ENCODE data around the gene LCN15.
"Not testable (repeated sequence)": the region's sequence is repeated elsewhere in the genome, so short reads cannot be mapped to it uniquely, and the experiment has no call there.

Gene LCN15

DNA sequence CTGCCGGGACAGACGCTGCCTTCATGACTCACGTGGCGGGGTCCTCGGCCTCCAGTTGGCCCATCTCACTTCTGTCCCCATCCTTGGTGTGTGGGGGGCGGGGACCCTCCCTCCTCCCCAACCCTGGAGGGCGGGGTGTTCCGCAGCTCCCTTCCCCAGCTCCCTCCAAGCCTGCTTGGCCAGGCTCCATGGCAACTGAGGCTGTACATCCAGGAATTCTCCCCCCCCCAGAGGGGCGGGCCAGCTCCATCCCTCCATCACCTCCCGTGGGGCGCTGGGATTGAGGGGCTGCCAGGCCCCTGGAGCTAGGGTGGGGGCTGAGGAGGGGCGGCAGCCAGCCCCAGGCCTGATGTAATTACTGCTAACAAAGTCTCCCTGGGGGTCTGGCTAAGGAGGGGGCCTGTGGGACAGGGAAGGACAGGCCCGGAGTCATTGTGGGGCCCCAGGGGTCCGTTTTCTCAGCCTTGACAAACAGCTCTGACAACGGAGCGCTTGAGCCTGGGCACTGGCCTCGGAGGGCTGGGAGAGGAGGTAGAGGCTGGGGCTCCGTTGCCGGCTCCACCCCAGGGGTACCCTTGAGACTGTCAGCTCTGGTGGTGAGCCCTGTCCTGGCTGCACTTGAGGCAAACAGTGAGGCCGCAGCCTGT lies 43.9 kb downstream of the LCN15 start:
- DNase-seq, result peak; percentile 84

DNA sequence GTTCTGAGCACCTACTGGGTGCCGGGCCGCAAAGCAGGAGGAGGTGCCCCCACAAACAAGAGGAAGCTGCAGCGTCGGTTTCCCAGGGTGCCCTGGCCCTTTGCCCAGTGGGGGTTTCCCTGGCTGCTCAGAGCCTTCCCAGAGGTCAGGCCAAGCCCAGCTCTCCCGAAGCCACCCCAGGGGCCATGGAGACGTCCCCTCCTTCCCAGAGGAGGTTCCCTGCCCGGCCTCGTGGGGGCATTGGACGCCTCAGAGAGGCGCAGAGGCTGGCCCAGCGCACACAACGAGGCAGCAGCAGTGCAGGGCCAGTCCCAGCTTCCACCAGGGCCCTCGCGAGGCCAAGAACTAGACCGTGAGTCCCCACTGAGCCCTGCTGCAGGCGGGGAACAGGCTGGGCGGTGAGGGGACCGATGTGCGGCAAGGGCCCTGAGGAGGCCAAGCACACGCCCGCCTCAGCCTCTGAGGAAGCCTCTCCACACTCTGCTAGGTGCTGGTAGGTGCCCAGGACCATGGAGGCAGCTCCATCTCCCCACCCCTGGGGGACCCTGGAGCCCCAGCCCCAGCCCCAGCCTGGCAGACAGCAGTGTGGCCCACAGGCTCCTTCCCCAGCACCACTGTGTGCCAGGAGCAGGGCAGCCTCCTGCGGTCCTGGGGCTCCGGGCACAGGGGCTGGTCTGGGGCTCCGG lies 45.0 kb downstream of the LCN15 start:
- DNase-seq, result no peak

- no peak for DNase-seq
Measured at GRCh38 chr9:136718345-136719194, 45.7 kb downstream of the LCN15 start.

- no peak for DNase-seq
Measured at GRCh38 chr9:136717399-136717798, 46.9 kb downstream of the LCN15 start.

- no peak for DNase-seq
Measured at GRCh38 chr9:136714893-136715274, 49.4 kb downstream of the LCN15 start.

GRCh38 chr9:136714096-136714892 lies 50.0 kb downstream of the LCN15 start:
- DNase-seq, result no peak

- no peak for DNase-seq
Measured at GRCh38 chr9:136713550-136713949, 50.8 kb downstream of the LCN15 start.

GRCh38 chr9:136712690-136713544 lies 51.4 kb downstream of the LCN15 start:
- DNase-seq, result peak; percentile 57

DNA sequence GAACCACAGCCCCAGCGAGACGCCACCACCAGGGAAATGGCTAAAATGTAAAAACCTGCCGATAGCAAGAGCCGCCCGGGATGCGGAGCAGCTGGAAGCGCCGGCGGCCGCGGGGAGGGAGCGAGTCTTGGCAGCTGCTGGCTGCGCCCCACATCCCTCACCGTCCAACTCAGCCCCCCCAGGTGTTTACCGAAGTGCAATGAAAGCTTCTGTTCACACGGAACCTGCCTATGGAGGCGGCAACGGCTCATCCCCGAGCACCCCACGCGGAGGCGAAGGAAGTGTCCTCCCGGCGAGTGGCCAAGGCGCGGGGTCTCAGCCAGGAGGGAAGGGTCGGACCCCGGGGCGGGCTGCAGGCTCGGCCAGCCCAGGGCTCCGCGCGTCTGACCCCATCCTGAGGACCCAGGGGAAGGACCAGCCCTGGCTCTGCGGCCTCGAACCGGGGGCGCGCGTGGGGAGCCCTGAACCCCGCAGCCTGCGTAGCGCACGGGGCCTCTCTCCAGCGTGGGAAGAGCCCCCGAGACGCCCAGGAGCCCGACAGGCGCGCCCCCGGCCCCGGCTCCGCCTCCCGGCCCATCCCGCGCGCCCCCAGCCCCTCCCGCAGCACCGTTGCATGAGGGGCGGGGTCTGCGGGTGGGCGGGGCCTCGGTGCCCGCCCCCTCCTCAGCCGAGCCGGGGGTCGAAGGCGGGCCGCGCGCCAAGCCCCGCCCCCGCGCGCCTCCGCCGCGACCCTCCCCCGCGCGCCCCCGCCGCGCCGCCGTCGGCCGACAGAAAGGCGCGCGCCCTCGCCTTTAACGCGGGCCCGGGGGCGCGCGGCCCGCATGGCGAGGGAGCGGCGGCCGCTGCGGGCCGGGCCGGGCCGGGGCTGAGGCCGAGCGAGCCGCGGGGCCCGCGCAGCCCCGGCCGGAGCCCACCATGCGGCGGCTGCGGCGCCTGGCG lies 52.3 kb downstream of the LCN15 start, which contains the start of gene DIPK1B:
Gene DIPK1B, plus strand, starts transcription at position 822 of the 939 bp plus-strand sequence. Its CDS starts 94 bp downstream, at position 916.
- DNase-seq, result peak; percentile 89

DNA sequence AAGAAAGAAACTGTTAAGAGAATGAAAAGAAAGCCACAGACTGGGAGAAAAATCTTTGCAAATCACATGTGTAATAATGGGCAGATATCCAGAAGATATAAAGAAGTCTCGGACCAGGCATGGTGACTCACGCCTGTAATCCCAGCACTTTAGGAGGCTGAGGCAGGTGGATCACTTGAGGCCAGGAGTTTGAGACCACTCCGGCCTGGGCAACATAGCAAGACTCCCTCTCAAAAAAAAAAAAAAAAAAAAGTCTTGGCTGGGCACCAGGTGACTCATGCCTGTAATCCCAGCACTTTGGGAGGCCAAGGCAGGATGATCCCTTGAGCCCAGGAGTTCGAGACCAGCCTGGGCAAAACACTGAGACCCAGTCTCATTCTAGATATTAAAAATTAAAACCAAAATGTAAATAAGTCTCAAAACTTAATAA lies 53.1 kb downstream of the LCN15 start:
- DNase-seq, result not testable (repeated sequence)

GRCh38 chr9:136710543-136710942 lies 53.8 kb downstream of the LCN15 start:
- DNase-seq, result no peak
